Measurements from ENCODE around the gene KIAA1217.

Gene KIAA1217

GRCh38 chr10:24242562-24242961 is 33.6 kb downstream of the KIAA1217 start:
- no peak for DNase-seq (ENCODE audit: low read depth)

DNA sequence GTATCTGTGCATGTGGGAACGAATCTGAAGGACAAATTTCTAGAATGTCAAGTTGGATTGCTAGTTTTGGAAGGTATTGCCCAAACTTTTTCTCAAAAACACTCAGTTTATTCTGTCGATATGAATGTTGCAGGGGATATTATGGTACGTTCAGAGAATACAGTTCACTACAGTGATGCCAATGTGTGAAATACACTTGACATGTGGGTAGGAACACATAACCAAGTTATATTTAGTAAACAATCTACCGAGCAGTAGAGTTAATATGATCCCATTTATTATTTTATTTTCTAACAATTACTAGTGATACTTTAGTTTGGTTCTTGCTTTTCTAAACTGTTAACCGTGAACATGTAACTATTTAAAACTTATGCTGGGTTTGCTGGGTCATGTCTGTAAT is 37.4 kb downstream of the KIAA1217 start:
- DNase-seq (ENCODE audit: low read depth), result no peak

DNA sequence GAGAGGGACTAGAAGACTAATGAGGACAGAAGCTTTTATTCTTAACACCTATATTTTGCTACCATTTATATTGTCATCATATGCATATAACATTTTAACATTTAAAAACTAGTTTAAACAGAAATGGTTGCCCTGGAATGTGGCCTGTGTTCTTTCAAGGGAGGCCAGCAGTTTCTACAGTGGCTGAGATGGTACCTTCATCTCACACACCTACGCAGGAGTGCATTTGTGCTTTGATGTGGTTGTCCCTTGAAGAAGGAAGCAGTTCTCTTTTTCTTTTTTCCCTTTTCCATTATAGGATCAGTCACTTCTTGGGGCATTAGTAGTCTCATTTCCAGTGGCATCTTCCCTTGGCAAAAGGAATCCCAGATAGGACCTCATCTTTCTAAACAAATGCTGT is 38.9 kb downstream of the KIAA1217 start:
- DNase-seq (ENCODE audit: low read depth), result no peak

DNA sequence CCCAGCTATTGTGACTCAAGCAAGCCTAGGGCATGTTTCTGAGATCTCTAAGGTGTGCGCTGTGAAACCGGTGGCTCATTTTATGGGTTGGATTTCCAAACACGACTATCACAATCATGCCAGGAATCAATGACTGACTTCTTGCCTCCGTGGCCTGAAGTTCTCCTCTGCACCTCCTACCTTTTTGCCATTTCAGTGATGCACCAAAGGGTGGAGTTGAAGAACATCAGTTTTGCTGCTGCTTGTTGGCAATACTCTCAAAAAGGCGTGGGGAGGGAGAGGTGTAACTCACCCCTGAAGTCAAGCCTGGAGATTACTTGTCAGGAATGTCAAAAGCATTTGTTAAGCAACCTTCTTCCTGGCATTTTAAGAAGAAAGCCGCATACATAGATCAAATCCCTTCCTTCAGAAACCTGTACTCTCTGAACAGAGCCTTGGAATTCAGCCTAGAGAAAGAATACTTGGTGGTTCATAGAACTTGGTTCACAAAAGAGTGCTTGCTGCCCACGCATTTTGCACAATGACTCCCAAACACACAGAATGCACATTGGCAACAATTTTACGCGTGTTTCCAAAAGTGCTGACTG is 41.0 kb downstream of the KIAA1217 start:
- no peak for DNase-seq (ENCODE audit: low read depth)

- DNase-seq (ENCODE audit: low read depth), result no peak
Measured at GRCh38 chr10:24251547-24251946, 42.6 kb downstream of the KIAA1217 start.

DNA sequence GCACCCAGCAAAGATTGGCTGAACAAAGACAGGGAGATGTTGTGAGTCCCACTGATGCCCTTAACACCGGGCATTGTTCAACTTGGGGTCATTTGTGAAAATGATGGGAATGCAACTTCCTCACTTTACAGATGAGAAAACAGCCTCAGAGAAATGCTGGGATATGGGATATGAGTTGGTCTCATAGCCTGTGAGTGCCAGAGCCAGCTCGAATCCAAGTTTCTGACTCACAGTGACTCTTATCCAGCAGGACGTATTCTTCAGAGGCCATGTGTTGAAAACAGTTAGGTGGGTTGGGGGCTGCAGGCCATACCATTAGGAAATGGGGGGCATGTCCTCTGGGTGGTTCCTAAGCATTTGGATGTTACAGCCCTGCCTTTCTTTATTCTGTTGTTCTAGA is 45.2 kb downstream of the KIAA1217 start:
- no peak for DNase-seq (ENCODE audit: low read depth)

- DNase-seq (ENCODE audit: low read depth), result no peak
Measured at GRCh38 chr10:24255115-24255880, 46.4 kb downstream of the KIAA1217 start.

DNA sequence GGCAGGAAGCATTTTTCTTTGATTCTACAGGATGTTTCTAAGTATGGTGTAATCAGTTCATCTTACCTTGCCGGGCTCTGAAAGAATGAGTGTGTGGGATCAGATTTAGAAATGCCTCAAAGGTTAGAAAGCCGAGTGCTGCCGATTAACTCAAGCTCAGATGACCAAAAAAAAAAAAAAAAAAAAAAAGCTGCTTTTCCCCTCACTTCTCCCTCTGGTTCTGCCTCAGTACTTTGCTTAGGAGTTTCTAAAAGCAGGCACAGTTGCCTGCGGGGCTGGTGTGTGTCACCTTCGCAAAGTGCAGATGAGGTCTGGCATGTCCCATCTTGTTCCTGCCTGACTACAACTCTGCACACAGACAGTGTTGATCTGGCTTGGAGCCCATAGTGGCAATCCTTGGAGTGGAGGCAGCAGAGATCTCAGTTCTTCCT is 47.0 kb downstream of the KIAA1217 start:
- DNase-seq (ENCODE audit: low read depth), result no peak

DNA sequence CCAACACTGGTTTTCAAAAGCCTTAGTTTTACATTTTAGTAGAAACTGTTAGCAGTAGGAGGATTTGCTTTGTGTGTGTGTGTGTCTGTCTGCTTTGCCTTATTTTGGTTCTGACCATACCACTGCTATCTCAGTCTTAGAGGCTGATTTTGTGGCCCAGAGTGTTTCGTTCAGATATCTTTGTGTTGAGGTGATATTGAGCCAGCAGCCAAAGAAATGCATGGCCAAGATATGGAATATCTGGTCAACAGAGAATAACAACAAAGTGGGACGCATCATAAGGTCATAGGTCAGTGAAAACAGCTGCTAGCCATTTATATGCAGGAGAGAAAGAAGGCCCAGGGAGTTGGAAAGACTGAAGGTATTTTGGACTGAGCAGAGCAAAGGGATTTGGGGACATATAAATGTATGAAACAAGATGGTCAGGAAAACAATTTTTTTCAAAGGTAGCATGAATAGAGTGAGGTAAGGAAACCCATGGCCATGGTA is 47.7 kb downstream of the KIAA1217 start:
- no peak for DNase-seq (ENCODE audit: low read depth)

DNA sequence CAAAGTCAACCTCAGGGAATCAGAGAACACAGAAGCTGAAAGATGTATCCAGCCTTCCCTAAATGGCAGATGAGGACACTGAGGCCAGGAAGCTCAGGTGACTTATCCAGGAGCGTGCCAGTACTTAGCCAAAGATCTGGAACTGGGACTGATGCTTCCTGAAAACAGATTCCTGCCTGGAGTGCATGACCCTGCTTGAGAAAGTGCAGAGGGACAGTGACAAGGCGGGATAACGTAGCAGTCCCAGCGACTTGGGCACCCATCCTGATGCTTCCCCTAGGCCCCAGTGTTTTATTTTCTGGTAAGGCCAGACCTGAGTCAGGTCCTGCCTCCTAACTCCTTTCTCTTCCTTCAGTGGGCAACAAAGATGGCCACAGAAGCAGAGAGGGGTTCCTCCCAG is 48.6 kb downstream of the KIAA1217 start:
- DNase-seq (ENCODE audit: low read depth), result no peak

DNA sequence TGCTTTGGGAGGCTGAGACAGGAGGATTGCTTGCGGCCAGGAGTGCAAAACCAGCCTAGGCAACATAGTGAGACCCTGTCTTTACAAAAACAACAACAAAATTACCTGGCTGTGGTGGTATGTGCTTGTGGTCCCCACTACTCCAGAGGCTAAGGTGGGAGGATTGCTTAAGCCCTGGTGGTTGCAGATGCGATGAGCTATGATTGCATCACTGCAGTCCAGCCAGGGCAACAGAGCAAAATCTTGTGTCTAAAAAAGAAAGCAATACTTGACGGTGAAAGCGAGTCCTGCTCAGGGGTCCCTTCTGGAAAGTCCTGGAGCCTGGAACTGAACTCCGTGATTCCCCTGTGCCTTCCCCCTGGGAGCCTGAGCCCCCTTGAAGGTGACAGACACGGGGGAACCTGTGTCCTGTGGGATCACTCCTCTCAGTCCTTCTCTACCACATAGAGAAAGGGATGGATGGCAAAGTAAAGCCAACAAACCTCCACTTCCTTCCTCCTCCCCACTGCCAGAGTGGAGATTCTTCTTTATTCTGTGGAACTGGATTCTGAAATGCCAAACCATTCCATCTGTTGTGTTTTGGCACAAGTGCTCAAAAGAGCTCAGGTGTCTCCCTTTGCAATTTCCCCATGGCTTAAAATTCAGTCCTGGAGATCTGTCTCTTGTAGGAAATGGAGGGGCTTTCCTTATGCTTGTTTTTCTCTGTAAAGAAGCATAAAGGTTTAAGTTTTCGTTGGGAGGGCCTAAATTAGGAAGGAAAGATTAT is 50.6 kb downstream of the KIAA1217 start:
- no peak for DNase-seq (ENCODE audit: low read depth)

GRCh38 chr10:24261627-24262026 is 52.7 kb downstream of the KIAA1217 start:
- no peak for DNase-seq (ENCODE audit: low read depth)

GRCh38 chr10:24262929-24263590 is 54.1 kb downstream of the KIAA1217 start:
- DNase-seq (ENCODE audit: low read depth), result no peak

DNA sequence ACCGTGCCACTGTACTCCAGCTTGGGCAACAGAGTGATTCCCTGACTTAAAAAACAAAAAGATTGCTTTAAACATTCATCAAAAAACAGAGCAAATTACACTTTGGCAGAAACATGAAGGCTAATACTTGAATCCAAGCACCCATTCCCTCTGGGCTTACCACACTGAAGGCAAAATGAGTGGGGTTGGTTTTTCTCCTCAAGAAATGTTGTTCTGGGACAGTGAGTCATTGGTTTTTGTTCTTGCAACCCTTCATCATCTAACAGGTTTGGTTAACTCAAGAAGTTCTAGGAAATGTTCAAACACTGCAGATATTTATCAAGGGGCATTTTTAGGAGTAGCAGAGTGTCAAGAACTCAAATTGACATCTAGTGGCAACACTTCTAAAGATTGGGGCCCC is 60.5 kb downstream of the KIAA1217 start:
- DNase-seq (ENCODE audit: low read depth), result no peak

- DNase-seq (ENCODE audit: low read depth), result no peak
Measured at GRCh38 chr10:24272374-24272773, 63.4 kb downstream of the KIAA1217 start.

DNA sequence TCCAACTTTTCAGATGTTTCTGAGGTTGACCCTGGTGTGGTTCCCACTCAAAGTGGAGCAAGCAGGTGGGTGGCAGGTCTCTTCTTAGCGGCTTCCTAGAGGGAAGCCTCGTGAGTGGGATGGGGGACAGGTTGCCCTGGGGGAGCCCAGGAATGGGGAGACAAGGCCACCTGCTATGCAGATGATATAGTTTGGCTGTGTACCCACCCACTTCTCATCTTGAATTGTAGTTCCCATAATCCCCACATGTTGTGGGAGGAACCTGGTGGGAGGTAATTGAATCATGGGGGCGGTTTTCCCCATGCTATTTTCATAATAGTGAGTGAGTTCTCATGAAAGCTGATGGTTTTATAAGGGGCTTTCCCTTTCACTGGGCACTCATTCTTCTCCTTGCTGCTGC is 68.3 kb downstream of the KIAA1217 start:
- no peak for DNase-seq (ENCODE audit: low read depth)

DNA sequence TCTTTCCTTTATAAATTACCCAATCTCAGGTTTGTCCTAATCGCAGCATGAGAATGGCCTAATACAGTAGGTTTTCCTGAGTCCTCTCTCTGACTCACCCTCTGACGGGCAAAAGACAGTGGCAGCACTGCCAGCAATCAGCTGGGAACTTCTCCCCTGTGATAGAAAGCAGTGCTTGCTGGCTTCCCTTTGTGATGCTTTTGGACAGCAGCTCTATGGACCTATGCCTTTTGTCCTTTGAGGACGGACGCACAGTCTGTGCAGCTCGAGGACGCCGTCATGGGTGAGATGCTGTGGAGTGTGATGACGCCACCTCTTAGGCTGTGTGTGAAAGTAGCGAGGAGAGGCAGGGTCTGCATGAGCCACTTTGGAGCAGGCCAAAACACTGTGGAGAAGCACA is 68.8 kb downstream of the KIAA1217 start:
- DNase-seq (ENCODE audit: low read depth), result no peak

DNA sequence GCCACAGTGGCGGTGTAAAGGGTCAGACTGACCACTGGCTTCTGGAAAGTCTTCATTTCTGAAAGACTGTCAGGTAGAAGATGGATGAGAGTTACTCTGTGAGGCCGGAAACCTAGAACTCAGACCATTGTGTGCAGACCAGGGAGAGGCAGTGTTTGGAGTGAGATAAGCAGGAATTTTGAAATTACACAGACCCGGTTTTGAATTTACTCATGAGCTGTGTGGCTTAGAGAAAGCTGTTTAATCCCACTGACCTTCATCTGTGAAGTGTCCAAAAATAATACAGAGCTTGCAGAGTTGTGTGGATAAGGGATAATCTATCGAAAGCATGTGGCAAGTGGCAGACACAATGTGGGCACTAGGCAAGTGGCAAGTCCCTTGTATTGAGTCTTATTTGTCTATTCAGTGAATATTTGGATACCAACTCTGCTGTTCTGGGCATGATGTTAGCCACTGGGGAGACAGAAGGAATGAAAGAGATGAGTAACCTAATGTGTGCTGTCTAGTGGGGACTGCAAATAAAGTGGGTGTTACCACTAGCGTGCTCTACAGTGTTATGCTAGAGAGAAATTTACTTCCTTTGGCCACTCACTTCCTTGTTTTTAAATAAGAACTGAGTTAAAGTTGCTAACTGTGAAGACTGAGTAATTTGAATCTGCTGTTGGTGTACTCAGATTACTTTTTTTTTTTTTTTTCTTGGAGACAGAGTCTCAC is 69.4 kb downstream of the KIAA1217 start:
- DNase-seq (ENCODE audit: low read depth), result no peak

GRCh38 chr10:24279166-24279565 is 70.2 kb downstream of the KIAA1217 start:
- DNase-seq (ENCODE audit: low read depth), result no peak

DNA sequence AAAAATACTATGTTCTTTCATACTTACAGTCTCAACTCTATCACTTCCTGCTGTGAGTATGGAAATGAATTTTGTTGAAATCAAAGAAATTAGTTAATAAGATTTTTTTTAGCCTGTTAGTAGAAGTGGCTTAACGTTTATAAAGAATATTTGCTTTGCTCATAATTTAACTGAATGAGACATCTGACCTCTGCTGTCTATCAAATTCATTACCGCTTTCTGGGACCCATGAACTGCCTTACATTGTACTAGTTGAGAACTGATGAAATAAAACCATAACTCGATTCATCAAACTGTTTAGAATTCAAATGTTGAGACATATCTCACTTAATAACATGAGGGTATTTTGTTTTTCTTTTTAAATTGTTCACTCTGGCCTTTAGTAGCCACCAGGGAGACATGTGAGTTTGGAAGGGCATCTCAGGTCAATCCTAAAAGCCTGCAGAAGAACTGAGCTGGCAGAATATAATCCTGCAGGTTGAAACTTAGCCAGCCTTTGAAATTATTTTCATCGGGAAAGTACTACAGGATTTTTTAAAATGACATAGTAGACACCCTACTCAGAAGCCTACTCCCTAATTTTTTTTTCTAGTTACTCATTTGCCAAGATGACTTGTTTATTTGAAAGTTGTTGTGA is 78.7 kb downstream of the KIAA1217 start:
- no peak for DNase-seq (ENCODE audit: low read depth)

GRCh38 chr10:24288581-24288980 is 79.6 kb downstream of the KIAA1217 start:
- DNase-seq (ENCODE audit: low read depth), result no peak

All from stimulated activated CD4-positive, alpha-beta T cell treated with anti-CD3 and anti-CD28 coated beads, Interleukin-2, amount 100 ng/mL, for 4 hours (primary cell).